Stimulated activated CD4-positive, alpha-beta T cell treated with anti-CD3 and anti-CD28 coated beads, TNF-alpha, amount 100 ng/mL, for 4 hours (primary cell): ENCODE data around the gene FHIP1B.

Experiments
- DNase-seq, 3 experiments: peaks; one replicate each; pipeline ENCODE4 v3.0.0-alpha.2; 2020; ENCODE audit warnings: low read depth in 3 of 3

FHIP1B gene

DNA sequence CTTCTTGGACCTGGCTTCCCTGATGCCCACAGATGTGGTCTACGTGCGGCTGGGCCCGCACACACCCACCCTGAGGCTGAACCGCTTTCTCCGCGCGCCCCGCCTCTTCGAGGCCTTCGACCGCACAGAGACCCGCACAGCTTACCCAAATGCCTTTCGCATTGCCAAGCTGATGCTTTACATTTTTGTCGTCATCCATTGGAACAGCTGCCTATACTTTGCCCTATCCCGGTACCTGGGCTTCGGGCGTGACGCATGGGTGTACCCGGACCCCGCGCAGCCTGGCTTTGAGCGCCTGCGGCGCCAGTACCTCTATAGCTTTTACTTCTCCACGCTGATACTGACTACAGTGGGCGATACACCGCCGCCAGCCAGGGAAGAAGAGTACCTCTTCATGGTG is 5.7 kb upstream of the FHIP1B start:
- no peak for DNase-seq

DNA sequence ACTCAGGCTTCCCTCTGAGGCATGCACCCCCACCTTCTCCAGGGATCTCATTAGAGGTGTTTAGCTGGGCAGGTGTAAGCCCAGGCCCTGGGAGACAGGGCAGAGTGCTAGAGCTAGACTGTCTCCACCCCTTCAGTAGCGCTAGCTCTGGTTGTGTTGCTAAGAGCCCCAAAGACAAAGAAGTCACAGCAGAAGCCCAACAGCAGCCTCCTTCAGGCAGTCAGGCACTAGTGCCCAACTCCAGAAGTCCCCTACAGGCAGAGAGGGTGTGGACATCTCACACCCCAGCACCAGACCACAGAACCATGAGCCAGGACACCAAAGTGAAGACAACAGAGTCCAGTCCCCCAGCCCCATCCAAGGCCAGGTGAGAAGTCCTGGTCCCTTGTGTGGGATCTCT is 4.5 kb upstream of the FHIP1B start, which contains the start of gene CNGA4:
Gene CNGA4 (plus strand): TSS at position 188 of the 400 bp plus-strand sequence. CDS start 118 bp downstream, at position 306.
- DNase-seq: no peak

DNA sequence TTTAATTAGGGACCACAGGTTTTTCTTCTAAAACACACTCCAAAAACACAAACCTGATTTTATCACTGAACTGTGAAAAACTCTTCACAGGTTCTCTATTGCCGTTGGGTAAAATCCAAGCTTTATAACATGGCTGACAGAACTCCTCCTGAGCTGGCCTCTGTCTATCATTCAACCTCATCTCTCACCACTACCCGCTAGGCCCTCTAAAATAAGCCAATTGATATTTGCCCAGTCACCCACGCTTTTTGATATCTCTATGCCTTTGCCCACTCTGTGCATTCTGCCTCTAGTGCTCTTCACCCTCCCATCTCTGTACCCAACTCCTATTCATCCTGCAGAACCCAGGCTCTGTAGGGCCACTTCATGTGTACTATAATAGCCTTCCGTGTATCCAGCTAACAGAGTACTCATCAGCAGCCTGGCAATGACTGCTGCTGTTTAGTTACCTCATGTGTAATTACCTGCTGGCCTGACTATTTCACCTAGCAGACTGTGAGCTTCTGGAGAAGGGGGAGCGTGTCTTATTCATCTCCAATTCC is 3.4 kb upstream of the FHIP1B start:
- DNase-seq: no peak

DNA sequence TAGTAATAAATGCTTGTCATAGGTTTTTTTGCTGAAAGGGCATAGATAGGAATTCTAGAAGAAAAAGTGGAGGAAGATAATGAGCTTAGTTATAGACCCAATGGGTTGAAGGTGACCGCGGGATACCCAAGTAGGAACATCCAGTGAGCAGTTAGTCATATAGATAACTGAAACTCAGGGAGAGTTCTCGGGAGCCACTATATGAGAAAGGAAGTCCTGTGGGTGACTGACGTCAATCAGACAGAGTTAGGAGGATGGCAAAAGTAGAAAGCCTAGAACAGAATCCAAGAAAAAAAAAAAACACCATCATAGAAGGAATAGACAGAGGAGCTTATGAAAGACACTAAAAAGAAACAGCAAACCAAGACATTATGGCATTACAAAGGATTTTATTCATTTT is 2.8 kb upstream of the FHIP1B start:
- DNase-seq: no peak

GRCh38 chr11:6233984-6234386 is 451 bp downstream of the FHIP1B start:
- DNase-seq: no peak

DNA sequence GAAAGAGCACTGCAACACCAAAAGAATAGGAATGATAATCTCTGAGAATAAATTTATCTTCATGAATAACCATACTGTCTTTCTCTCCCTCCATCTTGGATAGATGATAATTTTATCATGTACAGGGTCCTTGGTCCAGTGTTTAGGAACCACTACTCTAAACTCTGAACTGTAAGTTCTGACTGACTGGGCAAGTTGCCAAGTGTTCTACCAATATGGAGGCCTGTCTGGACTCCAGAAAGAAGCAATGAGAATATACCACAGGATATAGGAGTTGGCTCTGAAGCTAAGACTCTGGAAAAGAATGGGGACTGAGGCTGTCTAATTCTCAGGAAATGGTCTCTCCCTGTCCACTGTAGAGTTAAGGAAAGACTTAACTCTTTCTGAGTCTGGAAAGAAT is 1.5 kb downstream of the FHIP1B start:
- no peak for DNase-seq

GRCh38 chr11:6229911-6230310 is 4.5 kb downstream of the FHIP1B start:
- DNase-seq: no peak

- DNase-seq: no peak
Measured at GRCh38 chr11:6228520-6228919, 5.9 kb downstream of the FHIP1B start.

GRCh38 chr11:6225896-6226295 is 8.5 kb downstream of the FHIP1B start:
- no peak for DNase-seq

DNA sequence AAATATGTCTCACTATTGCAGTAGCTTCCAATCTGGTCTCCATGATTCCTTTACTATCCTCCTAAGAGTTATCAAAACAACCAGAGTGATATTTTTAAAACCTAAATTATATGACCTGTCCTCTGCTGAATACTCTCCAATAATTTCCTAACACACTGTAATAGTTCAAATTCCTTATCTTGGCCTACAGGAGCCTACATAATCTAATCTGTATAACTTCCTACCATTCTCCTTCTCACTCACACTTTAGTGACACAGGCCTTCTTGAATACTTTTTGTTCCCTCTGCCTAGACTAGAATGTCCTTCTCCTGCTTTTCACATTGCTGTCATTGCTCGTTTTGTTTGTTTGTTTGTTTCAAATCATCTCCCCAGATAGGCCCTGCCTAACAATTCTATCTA is 9.4 kb downstream of the FHIP1B start:
- no peak for DNase-seq

GRCh38 chr11:6224421-6224820 is 10.0 kb downstream of the FHIP1B start:
- DNase-seq: no peak

DNA sequence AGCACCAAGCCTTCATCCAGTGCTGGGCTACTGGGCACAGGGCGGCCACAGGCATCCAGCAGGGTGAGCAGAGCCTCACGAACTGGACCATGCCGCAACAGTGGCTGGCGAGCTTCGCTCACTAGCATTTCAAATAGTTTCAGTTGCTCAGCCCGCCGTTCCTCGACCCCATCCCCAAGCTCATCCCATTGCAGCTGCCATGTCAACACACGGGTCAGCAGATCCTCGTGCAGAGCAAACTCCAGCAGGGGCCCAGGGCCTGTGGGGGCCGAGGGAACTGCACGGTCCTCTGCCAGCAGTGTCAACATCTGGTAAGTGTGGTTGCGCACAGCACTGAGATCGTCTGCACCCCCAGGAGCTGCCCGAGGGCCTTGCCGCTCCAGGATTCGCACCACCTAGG is 10.6 kb downstream of the FHIP1B start:
- DNase-seq: no peak

- no peak for DNase-seq
Measured at GRCh38 chr11:6219359-6219758, 15.1 kb downstream of the FHIP1B start.

DNA sequence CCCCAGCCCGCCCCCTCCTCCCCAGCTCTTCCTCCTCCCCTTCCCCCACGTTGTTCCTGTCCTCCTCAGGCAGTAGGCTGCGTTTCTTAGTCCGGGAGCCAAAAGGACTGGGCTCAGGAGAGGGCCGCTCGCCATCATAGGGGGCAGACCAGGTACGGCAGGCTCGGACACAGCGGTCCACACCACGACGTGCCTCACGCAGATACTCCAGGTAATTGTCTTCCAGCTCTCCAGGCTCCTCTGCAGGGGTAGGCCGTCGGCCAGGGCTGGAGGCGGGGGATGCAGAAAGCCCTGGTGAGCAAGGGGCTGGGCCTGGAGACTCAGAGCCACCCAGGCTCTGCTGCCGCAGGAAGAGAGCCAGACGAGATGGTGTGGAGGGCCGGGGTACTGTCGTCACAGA is 16.7 kb downstream of the FHIP1B start:
- DNase-seq: no peak

- DNase-seq: no peak
Measured at GRCh38 chr11:6216501-6216900, 17.9 kb downstream of the FHIP1B start.

- no peak for DNase-seq
Measured at GRCh38 chr11:6214530-6214929, 19.9 kb downstream of the FHIP1B start.

DNA sequence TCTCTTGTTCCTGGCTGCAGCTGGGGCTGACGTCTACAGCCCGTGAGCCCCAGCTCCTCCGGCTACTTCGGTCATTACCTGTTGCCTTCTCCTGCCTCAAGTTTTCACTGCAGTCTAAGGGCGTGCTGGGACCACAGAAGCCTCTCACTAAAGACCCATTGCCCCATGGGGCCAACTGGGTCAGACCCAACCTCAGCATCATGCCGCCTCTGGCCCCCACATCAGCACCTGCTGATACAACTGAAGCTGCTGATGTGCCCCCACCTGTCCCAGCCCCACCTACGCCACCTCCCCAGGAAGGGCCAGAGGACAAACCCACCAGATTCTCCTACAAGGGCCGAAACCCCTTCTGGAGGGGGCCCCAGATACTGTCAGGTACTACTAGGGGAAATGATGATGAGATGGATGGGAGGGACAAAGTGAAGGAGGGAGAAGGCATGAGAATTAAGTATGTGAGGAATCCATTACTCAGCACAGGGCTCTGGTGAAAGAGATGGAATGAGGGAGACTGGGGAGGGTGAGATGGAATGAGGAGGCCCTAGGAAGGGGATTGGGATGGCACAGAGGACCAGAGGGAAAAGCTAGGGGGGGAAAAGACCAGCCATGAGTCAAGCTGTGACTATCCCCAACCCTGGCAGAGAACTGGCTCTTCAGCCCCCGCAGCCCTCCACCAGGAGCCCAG is 24.0 kb downstream of the FHIP1B start:
- no peak for DNase-seq

DNA sequence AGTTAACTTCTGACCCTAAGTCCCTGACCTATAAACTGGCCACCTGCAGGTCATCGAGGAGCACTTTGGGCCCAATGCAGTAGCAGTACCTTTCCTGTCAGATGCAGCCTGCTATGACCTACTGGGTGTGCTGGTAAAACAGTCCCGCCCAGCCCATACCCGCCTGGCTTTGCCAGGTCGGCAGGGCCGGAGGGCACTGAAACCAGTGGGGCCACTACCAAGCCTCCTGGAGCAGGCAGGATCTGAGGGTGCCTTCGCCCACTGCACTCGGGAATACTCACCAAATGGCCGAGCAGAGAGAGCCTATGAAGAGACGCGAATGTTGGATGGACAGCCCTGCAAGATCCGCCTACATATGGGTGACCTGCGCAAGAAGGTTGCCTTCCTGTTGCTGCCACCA is 24.6 kb downstream of the FHIP1B start:
- DNase-seq: no peak

GRCh38 chr11:6206456-6207180 is 27.8 kb downstream of the FHIP1B start:
- no peak for DNase-seq

DNA sequence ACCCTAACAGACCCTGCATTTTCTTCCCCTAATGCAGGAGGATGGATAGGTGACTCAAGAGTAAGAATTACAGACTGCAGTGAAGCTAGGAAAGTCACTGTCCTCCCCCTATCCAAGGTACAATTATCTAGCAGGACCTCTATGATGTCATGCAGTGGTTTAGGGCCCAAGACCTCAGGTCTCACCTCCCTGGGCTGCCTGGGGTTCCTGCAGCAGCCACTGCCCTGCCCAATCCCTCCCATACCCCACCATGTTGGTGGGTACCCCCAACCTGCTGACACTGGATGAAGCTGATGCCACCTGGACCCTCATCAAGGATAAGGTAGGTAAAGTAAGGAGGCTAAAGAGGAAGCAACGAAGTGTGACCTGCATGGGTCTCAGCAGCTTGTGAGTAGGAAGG is 29.1 kb downstream of the FHIP1B start, which contains the start of gene C11orf42:
Gene C11orf42 (plus strand): TSS at position 192 of the 400 bp plus-strand sequence. CDS start 59 bp downstream, at position 251.
- DNase-seq: no peak

- DNase-seq: no peak
Measured at GRCh38 chr11:6204706-6205105, 29.7 kb downstream of the FHIP1B start.

DNA sequence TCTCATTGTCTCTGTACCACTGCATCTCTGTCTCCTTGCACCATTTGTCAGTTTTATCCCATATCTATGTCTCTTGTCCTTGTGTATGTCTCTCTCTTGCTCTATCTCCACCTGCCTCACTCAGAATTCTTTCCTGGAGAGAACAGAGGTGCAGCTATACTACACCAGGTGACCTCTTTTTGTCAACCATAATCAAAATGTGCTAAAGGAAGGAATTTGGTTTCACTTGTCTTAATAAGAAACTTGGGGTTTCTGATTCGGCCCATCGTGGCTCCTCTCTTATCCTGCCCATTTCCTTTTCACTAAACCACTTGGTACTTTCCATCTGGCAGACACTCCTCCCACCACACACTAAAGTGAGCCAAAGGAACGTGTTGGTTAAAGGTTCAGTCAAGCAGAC is 31.1 kb downstream of the FHIP1B start:
- no peak for DNase-seq

DNA sequence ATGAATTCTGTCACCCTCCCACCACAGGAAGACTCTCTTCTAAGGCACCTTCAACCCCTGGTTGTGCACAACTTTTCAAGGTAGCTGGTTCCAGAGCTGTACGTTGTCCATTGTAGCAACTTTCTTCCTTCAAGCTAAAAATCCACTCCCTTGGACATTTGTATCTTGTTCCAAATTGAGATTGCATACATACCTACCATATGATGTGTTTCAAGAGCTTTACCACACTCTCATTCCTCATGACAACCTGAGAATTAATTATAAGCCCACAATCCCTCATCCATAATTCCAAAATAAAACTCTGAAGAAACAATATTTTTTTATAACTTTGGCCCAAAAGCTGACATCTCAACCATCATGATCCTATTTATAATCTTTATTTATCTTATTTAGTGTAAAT is 32.4 kb downstream of the FHIP1B start:
- no peak for DNase-seq
